GM19239 (cell line): ENCODE data around the gene CCDC57.
"Not testable (repeated sequence)": the region's sequence is repeated elsewhere in the genome, so short reads cannot be mapped to it uniquely, and the experiment has no call there.

Experiments used
- DNase-seq: peaks from one replicate; pipeline ENCODE4 v3.0.0; 2011; ENCODE audit warnings: low spot score; ENCODE audit not compliant: insufficient read length
- FAIRE-seq: peaks from 2 replicates; lab custom pipeline; 2011; peaks lifted over from hg19 to GRCh38; lab: Jason Lieb, UNC

The CCDC57 gene

DNA sequence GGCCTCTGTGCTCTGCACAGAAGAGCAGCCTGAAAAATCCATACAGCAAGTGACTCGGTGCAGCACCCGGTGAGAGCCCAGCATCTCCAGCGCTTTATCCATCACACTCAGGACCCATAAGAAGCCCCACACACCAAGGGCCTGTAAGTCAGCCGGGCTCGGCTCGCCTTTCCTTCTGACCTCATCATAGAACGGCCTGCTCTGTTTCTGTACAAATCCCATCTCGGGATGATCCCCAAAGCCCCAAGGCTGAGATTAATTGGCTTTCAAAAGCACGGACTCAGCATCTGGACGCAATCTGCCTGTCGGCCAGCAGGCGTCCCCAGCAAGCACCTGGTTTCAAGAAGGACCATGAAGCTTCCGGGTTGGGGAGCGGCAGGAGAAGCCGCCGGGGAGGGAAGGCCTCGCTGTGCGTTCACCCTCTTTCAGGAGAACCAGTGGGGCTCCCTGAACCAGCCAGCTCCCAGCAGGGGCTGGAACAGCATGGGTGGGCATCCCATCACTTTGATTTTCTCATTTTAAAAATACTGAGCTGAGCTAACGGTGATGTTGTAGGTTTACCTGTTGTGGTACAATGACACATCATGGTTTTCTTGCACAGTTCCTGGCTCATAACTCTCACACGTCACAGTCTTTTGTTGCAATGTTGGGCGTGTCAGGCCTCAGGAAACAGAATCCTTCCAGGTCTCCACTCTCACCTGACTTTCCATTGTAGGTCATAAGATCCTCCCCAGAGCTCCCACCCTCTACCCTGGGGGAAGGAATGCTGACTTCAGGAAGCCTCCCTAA lies 6.7 kb downstream of the CCDC57 start:
- peak; percentile 98 for FAIRE-seq

DNA sequence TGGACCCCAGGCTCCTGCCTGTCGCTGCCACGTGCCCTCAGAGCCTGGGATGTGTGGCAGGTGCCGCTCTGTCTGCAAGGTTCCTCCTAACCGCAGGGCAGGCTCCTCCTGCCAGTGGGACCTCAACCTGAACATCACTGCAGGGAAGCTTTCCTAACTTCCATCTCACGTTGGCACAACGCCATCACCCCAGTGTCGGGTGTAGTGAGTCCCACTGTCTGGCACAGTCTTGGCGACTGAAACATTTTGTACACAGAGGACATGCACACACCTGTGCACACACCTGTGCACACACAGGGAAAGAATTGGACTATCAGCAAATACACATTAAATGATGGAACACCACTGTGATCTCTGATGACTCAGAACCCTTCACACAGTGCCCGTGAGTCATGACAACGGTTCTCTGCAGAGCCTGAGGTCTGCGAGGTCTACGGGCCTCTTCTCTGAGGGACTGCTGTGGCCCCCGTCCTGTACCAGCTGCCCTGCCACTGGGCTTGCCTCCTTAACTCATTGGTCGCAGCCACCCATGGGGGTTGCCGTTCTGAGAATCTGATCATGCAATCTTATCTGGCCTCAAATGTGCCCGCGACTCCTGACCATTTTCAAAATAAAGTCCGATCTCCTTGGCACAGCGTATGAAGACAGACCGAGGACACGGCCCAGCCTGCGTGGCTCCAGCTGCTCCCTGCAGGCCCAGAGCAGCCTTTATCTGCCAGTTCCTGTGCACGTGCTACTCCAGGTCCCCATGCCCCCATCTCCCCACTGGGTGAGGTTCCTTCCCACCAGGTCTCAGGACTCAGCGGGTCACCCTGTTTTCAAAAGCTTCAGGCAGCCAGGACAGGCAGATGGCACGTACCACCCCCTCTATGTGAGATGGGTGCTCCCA lies 7.6 kb downstream of the CCDC57 start:
- FAIRE-seq: no peak
- no peak for DNase-seq

More for the DNA sequence above, 6.7 kb downstream of the CCDC57 start:
- DNase-seq: peak; percentile 81

GRCh38 chr17:82203920-82204319 lies 8.7 kb downstream of the CCDC57 start:
- DNase-seq: no peak
- FAIRE-seq: no peak

GRCh38 chr17:82202981-82203380 lies 9.7 kb downstream of the CCDC57 start:
- FAIRE-seq (no peak), DNase-seq (no peak)

- FAIRE-seq (no peak), DNase-seq (no peak)
Observed at GRCh38 chr17:82201498-82201910, 11.1 kb downstream of the CCDC57 start.

DNA sequence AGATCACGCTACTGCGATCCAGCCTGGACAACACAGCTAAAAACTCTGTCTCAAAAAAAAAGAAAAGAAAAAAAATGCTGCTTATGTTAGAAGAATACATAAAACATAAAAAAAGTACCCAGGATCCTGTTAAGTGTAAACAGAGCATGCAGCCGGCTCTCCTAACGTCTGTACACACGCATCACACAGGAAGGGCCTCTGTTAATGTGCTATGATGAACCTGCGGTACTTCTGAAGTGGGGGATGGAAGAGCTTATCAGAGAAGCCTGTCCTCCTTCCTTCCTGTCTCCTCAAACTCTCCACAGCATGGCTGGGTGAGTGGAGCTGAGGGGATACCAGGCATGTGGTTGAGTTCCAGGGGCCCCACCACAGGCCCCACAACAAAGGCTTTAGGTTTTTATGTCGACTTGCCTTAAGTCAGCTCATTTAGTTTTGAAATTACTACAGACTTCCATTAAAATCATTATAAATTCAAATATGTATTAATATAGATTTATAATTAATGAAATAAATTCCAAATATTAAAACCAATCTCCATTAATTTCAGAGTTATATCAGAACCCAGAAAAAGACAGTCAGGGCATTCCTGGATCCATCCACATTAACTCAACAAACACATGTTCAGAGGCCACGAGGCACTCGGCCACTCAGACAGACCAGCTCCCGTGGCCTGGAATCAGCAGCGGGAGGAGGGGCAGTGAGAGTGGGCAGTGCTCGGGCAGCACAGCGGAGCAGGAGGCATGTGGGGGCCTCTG lies 11.7 kb downstream of the CCDC57 start:
- DNase-seq (no peak), FAIRE-seq (no peak)

GRCh38 chr17:82200135-82200534 lies 12.5 kb downstream of the CCDC57 start:
- DNase-seq (no peak), FAIRE-seq (no peak)

GRCh38 chr17:82199496-82199895 lies 13.1 kb downstream of the CCDC57 start:
- FAIRE-seq (no peak), DNase-seq (no peak)

GRCh38 chr17:82198092-82198491 lies 14.6 kb downstream of the CCDC57 start:
- DNase-seq (peak; percentile 47), FAIRE-seq (no peak)

GRCh38 chr17:82195675-82196672 lies 16.7 kb downstream of the CCDC57 start:
- FAIRE-seq (no peak), DNase-seq (no peak)

GRCh38 chr17:82194765-82195164 lies 17.9 kb downstream of the CCDC57 start:
- no peak for FAIRE-seq

GRCh38 chr17:82193520-82194220 lies 19.0 kb downstream of the CCDC57 start:
- peak; percentile 52 for FAIRE-seq
- DNase-seq: no peak

More at GRCh38 chr17:82194765-82195164, 17.9 kb downstream of the CCDC57 start:
- no peak for DNase-seq

- FAIRE-seq, DNase-seq: not testable (repeated sequence)
Observed at GRCh38 chr17:82193050-82193449, 19.6 kb downstream of the CCDC57 start.

- DNase-seq (no peak), FAIRE-seq (no peak)
Observed at GRCh38 chr17:82188001-82188961, 24.4 kb downstream of the CCDC57 start.

DNA sequence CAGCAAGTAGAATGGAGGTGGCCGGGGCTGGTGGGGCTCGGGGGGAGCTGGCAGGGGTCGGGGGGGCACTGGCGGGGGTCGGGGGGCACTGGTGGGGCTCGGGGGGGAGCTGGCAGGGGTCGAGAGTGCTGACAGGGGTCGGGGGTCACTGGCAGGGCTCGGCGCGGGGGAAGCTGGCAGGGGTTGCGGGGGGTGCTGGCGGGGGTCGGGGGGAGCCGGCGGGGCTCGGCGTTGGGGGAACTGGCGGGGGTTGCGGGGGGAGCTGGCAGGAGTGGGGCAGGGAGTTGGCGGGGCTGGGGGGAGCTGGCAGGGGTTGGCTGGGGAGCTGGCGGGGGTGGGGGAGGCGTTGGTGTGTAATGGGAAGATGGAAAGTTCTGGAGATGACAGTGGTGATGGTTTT lies 25.1 kb downstream of the CCDC57 start:
- no peak for FAIRE-seq
- no peak for DNase-seq

DNA sequence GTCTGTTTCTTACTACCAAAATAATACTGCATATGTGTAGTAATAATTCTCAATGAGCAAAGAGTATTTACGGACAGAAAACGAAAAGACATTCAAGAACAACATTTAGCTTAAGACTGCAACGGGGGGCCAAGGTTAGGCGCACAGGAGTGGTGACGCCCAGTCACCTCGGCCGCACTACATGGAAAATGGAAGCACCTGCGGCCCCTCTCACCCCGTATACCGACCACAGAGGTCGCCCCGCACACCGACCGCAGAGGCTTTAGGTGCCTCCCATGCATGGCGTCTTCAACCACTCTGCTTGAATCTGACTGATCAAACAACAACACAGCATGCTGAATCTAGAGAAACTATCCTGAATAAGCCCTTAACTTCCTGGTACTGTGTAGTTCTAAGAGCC lies 26.4 kb downstream of the CCDC57 start:
- FAIRE-seq (no peak), DNase-seq (no peak)

DNA sequence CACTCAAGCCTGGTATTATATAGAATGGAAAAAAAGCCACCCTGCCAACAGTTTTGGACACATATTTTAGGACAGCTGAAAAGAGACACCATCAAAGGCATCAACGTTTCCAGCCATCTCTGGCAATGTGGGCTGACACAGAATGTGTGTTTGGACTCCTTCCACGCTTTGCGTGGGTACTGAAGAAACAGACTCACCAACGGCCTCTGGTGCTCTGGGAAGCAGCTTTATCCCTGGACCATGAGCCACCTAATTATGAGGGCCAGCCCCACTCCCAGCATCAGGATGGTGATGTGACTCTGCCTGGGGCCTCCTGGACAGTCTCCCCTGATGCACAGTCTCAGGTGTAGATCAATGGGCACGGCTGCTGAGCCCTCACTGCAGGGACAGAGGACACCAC lies 27.9 kb downstream of the CCDC57 start:
- FAIRE-seq: no peak
- no peak for DNase-seq
